Astrocyte (in vitro differentiated cells and primary cell): Measurements from ENCODE around the gene CROCC.

ENCODE experiments used
- EZH2 ChIP-seq: IDR thresholded peaks from 2 replicates; pipeline ENCODE4 v1.6.1; 2012; ENCODE audit warnings: mild to moderate bottlenecking, low read length, inconsistent platforms; ENCODE audit not compliant: insufficient read depth
- TF ChIP-seq, protein P1 (sequence below): IDR thresholded peaks from 2 replicates; pipeline ENCODE4 v1.5.1; 2011; ENCODE audit warnings: low read depth, mild to moderate bottlenecking, inconsistent platforms, low read length, moderate library complexity; ENCODE audit not compliant: insufficient read depth

DNA sequence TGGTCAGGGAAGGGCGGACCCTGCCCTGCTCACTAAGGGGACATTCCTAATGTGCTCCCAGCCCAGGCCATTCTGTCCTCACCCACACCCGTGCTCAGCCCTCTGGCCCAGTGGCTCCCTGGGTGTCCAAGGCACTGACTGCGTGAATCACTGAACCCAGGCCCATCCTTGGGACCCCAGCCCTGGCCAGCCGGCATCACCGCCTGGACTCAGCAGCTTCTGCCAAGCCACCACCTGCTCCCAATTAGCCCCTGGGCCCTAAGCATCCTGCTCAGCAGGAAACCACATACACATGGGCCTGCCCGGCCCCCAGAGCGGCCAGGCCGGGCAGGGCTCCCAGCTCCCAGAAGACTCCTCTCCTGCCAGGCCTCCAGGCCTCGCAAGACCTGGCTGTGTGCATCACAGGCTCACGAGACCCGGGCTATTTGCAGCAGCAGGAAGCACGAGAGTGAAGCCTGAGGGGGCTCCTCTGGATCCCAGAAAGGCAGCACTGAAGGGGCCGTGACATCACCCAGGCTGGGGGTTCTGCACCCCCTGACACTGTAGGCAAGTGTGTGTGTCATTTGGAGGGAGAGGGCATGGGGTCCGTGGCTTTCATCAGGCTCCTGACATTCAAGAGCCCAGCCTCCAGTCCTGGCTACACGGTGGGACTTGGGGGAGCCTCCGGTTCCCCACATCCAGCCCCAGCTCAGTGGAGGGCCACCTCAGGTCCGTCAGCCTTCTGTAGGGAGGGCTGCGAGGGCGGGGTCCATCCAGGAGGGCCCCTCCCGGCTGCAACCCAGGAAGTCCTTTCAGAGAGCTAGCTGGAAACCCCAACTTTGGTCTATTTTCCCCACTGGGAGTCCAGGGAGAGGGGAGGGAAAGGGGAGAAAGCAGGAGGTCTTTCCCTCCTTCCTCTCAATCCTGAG, 57.1 kb downstream of the CROCC start:
- TF ChIP-seq, protein P1, sequence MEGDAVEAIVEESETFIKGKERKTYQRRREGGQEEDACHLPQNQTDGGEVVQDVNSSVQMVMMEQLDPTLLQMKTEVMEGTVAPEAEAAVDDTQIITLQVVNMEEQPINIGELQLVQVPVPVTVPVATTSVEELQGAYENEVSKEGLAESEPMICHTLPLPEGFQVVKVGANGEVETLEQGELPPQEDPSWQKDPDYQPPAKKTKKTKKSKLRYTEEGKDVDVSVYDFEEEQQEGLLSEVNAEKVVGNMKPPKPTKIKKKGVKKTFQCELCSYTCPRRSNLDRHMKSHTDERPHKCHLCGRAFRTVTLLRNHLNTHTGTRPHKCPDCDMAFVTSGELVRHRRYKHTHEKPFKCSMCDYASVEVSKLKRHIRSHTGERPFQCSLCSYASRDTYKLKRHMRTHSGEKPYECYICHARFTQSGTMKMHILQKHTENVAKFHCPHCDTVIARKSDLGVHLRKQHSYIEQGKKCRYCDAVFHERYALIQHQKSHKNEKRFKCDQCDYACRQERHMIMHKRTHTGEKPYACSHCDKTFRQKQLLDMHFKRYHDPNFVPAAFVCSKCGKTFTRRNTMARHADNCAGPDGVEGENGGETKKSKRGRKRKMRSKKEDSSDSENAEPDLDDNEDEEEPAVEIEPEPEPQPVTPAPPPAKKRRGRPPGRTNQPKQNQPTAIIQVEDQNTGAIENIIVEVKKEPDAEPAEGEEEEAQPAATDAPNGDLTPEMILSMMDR, result no peak
- TF ChIP-seq EZH2, result no peak
